HEK293 (cell line): ENCODE results near the gene TBC1D9B.

Source experiments
- CTCF ChIA-PET: fragments of 350-600 bp; formaldehyde crosslinking; extraction: SDS; loops from one replicate; lab custom pipeline; 2021; ENCODE audit warnings: antibody characterized with exemption; lab: Yijun Ruan, JAX
- POLR2A ChIA-PET: fragments of 300-600 bp; formaldehyde crosslinking; extraction: SDS; loops from one replicate; lab custom pipeline; 2020; ENCODE audit warnings: antibody characterized with exemption, inconsistent platforms; lab: Yijun Ruan, JAX
- H3K27ac ChIP-seq: fragments of 200-500 bp; sonication (Bioruptor generic); 2 replicates; pipeline ENCODE4 v1.5.1; 2014; ENCODE audit warnings: low read depth, low read length, control low read depth, inconsistent platforms; ENCODE audit errors: extremely low read depth
- H3K36me3 ChIP-seq, 2 experiments: fragments of 200-500 bp in 1 of 2; sonication (Bioruptor generic) in 1 of 2; 1 replicate in 1 of 2; 2 replicates in 1 of 2; pipeline ENCODE4 v1.5.1; 2014 to 2017; ENCODE audit warnings: inconsistent platforms in 2 of 2, low read length in 2 of 2; ENCODE audit not compliant: control insufficient read depth in 2 of 2, insufficient read depth in 1 of 2
- H3K4me1 ChIP-seq: fragments of 200-500 bp; sonication (Bioruptor generic); 2 replicates; pipeline ENCODE4 v1.5.1; 2014; ENCODE audit warnings: mild to moderate bottlenecking, low read length, inconsistent platforms; ENCODE audit not compliant: control insufficient read depth, insufficient read depth
- H3K4me3 ChIP-seq: 2 replicates; pipeline ENCODE4 v1.5.1; 2011; ENCODE audit warnings: low read depth, mild to moderate bottlenecking, control low read depth, low read length, moderate library complexity
- H3K9me3 ChIP-seq: fragments of 200-500 bp; sonication (Bioruptor generic); 2 replicates; pipeline ENCODE4 v1.5.1; 2014; ENCODE audit warnings: low read depth, low read length, inconsistent platforms; ENCODE audit not compliant: control insufficient read depth, insufficient read depth
- KLF1 ChIP-seq: fragments of 450-650 bp; formaldehyde crosslinking; IDR thresholded peaks from 2 replicates; pipeline ENCODE4 v1.5.1; 2016; ENCODE audit warnings: missing biosample characterization, missing genetic modification characterization
- MYNN ChIP-seq: fragments of 450-650 bp; formaldehyde crosslinking; IDR thresholded peaks from 2 replicates; pipeline ENCODE4 v1.5.1; 2016; ENCODE audit warnings: missing biosample characterization, missing genetic modification characterization, borderline replicate concordance
- REPIN1 ChIP-seq: fragments of 450-650 bp; formaldehyde crosslinking; IDR thresholded peaks from 2 replicates; pipeline ENCODE4 v1.5.1; 2017; ENCODE audit warnings: missing biosample characterization, missing genetic modification characterization, low read depth
- ZFP41 ChIP-seq: fragments of 450-650 bp; formaldehyde crosslinking; IDR thresholded peaks from 2 replicates; pipeline ENCODE4 v1.5.1; 2016; ENCODE audit warnings: missing biosample characterization, missing genetic modification characterization, borderline replicate concordance
- ZNF10 ChIP-seq: fragments of 450-650 bp; formaldehyde crosslinking; IDR thresholded peaks from 2 replicates; pipeline ENCODE4 v1.5.1; 2017; ENCODE audit warnings: missing biosample characterization, missing genetic modification characterization
- ZNF138 ChIP-seq: fragments of 450-650 bp; formaldehyde crosslinking; IDR thresholded peaks from 2 replicates; pipeline ENCODE4 v1.5.1; 2016; ENCODE audit warnings: missing biosample characterization, missing genetic modification characterization, borderline replicate concordance
- ZNF24 ChIP-seq: fragments of 450-650 bp; formaldehyde crosslinking; IDR thresholded peaks from 2 replicates; pipeline ENCODE4 v1.5.1; 2016; ENCODE audit warnings: missing biosample characterization, missing genetic modification characterization
- ZNF350 ChIP-seq: fragments of 450-650 bp; formaldehyde crosslinking; IDR thresholded peaks from 2 replicates; pipeline ENCODE4 v1.5.0; 2017; ENCODE audit warnings: missing biosample characterization, mild to moderate bottlenecking, missing genetic modification characterization
- ZNF366 ChIP-seq: fragments of 450-650 bp; formaldehyde crosslinking; conservative IDR thresholded peaks from 2 replicates; pipeline ENCODE4 v1.5.1; 2016; ENCODE audit warnings: missing biosample characterization, missing genetic modification characterization
- ZNF433 ChIP-seq: fragments of 450-650 bp; formaldehyde crosslinking; IDR thresholded peaks from 2 replicates; pipeline ENCODE4 v1.5.1; 2016; ENCODE audit warnings: missing biosample characterization, missing genetic modification characterization, low read depth
- ZNF600 ChIP-seq: fragments of 450-650 bp; formaldehyde crosslinking; IDR thresholded peaks from 2 replicates; pipeline ENCODE4 v1.5.1; 2016; ENCODE audit warnings: missing biosample characterization, missing genetic modification characterization
- ZNF629 ChIP-seq: fragments of 450-650 bp; formaldehyde crosslinking; IDR thresholded peaks from 2 replicates; pipeline ENCODE4 v1.5.1; 2017; ENCODE audit warnings: missing biosample characterization, missing genetic modification characterization
- ZNF768 ChIP-seq: fragments of 450-650 bp; formaldehyde crosslinking; IDR thresholded peaks from 2 replicates; pipeline ENCODE4 v1.5.1; 2018; ENCODE audit warnings: missing biosample characterization, mild to moderate bottlenecking, missing genetic modification characterization
- ZNF776 ChIP-seq: fragments of 450-650 bp; formaldehyde crosslinking; IDR thresholded peaks from 2 replicates; pipeline ENCODE4 v1.5.0; 2017; ENCODE audit warnings: missing biosample characterization, missing genetic modification characterization, borderline replicate concordance
- TF ChIP-seq, protein P1 (sequence below): fragments of 450-650 bp; formaldehyde crosslinking; IDR thresholded peaks from 2 replicates; pipeline ENCODE4 v1.5.1; 2016; ENCODE audit warnings: missing biosample characterization, missing genetic modification characterization
- TF ChIP-seq, protein P2 (sequence below): fragments of 450-650 bp; formaldehyde crosslinking; IDR thresholded peaks from 2 replicates; pipeline ENCODE4 v1.5.1; 2016; ENCODE audit warnings: missing biosample characterization, missing genetic modification characterization
- TF ChIP-seq, protein P3 (sequence below): fragments of 450-650 bp; formaldehyde crosslinking; IDR thresholded peaks from 2 replicates; pipeline ENCODE4 v1.5.1; 2016; ENCODE audit warnings: missing biosample characterization, missing genetic modification characterization
- TF ChIP-seq, protein P4 (sequence below): fragments of 450-650 bp; formaldehyde crosslinking; IDR thresholded peaks from 2 replicates; pipeline ENCODE4 v1.5.1; 2016; ENCODE audit warnings: missing biosample characterization, missing genetic modification characterization, borderline replicate concordance
- TF ChIP-seq, protein P5 (sequence below): fragments of 450-650 bp; formaldehyde crosslinking; conservative IDR thresholded peaks from 2 replicates; pipeline ENCODE4 v1.5.1; 2016; ENCODE audit warnings: low read depth, missing biosample characterization, missing genetic modification characterization

The TBC1D9B gene

DNA sequence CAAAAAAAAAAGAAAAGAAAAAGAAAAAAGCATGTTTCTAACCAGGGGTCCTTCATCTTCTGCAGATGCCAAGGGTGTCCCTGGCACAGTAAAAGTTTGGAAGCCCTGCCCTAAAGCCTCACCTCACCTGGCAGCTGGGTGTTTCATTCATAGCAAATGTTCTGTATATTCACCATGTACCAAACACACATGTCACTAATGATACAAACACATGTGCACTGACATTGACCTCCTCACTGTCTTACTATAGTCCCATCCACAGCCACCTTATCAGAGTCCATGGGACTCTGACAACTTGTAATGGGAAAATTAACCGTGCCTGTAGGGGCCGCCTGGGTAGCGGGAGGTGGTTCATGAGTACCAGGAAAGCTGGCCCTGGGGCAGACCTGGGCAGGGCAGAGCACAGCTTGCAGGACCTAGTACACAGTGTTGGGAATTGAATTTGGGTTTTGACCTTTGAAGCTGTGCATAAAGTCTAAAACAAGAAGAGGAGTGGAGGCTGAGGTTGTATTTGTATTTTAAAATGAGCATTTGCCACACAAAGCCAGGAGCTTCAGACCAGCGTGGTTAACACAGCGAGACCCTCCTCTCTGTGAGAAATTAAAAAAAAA is 94.6 kb downstream of the TBC1D9B start:
- TF ChIP-seq ZNF600 (no peak), ZNF350 (tag by site-specific recombination) (no peak), ZNF366 (tag by site-specific recombination) (no peak), ZNF10 (tag by site-specific recombination) (no peak), ZNF138 (tag by site-specific recombination) (no peak), MYNN (tag by site-specific recombination) (no peak), ZNF433 (tag by site-specific recombination) (no peak), ZFP41 (tag by site-specific recombination) (no peak), ZNF24 (tag by site-specific recombination) (no peak), REPIN1 (tag by site-specific recombination) (no peak), KLF1 (tag by site-specific recombination) (no peak), ZNF768 (no peak), ZNF629 (no peak), ZNF776 (tag by site-specific recombination) (no peak)
- TF ChIP-seq, protein P1, sequence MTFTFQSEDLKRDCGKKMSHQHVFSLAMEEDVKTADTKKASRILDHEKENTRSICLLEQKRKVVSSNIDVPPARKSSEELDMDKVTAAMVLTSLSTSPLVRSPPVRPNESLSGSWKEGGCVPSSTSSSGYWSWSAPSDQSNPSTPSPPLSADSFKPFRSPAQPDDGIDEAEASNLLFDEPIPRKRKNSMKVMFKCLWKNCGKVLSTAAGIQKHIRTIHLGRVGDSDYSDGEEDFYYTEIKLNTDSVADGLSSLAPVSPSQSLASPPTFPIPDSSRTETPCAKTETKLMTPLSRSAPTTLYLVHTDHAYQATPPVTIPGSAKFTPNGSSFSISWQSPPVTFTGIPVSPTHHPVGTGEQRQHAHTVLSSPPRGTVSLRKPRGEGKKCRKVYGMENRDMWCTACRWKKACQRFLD (tag by site-specific recombination): no peak
- TF ChIP-seq, protein P2, sequence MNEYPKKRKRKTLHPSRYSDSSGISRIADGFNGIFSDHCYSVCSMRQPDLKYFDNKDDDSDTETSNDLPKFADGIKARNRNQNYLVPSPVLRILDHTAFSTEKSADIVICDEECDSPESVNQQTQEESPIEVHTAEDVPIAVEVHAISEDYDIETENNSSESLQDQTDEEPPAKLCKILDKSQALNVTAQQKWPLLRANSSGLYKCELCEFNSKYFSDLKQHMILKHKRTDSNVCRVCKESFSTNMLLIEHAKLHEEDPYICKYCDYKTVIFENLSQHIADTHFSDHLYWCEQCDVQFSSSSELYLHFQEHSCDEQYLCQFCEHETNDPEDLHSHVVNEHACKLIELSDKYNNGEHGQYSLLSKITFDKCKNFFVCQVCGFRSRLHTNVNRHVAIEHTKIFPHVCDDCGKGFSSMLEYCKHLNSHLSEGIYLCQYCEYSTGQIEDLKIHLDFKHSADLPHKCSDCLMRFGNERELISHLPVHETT (tag by site-specific recombination): no peak
- TF ChIP-seq, protein P3, sequence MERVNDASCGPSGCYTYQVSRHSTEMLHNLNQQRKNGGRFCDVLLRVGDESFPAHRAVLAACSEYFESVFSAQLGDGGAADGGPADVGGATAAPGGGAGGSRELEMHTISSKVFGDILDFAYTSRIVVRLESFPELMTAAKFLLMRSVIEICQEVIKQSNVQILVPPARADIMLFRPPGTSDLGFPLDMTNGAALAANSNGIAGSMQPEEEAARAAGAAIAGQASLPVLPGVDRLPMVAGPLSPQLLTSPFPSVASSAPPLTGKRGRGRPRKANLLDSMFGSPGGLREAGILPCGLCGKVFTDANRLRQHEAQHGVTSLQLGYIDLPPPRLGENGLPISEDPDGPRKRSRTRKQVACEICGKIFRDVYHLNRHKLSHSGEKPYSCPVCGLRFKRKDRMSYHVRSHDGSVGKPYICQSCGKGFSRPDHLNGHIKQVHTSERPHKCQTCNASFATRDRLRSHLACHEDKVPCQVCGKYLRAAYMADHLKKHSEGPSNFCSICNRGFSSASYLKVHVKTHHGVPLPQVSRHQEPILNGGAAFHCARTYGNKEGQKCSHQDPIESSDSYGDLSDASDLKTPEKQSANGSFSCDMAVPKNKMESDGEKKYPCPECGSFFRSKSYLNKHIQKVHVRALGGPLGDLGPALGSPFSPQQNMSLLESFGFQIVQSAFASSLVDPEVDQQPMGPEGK (tag by site-specific recombination): no peak
- TF ChIP-seq, protein P4, sequence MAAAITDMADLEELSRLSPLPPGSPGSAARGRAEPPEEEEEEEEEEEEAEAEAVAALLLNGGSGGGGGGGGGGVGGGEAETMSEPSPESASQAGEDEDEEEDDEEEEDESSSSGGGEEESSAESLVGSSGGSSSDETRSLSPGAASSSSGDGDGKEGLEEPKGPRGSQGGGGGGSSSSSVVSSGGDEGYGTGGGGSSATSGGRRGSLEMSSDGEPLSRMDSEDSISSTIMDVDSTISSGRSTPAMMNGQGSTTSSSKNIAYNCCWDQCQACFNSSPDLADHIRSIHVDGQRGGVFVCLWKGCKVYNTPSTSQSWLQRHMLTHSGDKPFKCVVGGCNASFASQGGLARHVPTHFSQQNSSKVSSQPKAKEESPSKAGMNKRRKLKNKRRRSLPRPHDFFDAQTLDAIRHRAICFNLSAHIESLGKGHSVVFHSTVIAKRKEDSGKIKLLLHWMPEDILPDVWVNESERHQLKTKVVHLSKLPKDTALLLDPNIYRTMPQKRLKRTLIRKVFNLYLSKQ: no peak
- TF ChIP-seq, protein P5, sequence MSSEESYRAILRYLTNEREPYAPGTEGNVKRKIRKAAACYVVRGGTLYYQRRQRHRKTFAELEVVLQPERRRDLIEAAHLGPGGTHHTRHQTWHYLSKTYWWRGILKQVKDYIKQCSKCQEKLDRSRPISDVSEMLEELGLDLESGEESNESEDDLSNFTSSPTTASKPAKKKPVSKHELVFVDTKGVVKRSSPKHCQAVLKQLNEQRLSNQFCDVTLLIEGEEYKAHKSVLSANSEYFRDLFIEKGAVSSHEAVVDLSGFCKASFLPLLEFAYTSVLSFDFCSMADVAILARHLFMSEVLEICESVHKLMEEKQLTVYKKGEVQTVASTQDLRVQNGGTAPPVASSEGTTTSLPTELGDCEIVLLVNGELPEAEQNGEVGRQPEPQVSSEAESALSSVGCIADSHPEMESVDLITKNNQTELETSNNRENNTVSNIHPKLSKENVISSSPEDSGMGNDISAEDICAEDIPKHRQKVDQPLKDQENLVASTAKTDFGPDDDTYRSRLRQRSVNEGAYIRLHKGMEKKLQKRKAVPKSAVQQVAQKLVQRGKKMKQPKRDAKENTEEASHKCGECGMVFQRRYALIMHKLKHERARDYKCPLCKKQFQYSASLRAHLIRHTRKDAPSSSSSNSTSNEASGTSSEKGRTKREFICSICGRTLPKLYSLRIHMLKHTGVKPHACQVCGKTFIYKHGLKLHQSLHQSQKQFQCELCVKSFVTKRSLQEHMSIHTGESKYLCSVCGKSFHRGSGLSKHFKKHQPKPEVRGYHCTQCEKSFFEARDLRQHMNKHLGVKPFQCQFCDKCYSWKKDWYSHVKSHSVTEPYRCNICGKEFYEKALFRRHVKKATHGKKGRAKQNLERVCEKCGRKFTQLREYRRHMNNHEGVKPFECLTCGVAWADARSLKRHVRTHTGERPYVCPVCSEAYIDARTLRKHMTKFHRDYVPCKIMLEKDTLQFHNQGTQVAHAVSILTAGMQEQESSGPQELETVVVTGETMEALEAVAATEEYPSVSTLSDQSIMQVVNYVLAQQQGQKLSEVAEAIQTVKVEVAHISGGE (tag by site-specific recombination): no peak
- POLR2A ChIA-PET: no interaction called here

More for the DNA sequence above, 94.6 kb downstream of the TBC1D9B start:
- H3K4me1 ChIP-seq: no peaks in the 10 kb centered on the region
- H3K36me3 ChIP-seq: peaks cover 5 to 47% of the 10 kb centered on the region in 2 experiments; a peak in 2 of 3 replicates
- no peak overlapping the region for H3K4me3 ChIP-seq
- no peaks in the 10 kb centered on the region for H3K9me3 ChIP-seq
- no peak overlapping the region for H3K27ac ChIP-seq
- CTCF ChIA-PET: interaction anchor here (0.8 kb wide), 1 partner anchor 50 kb away, joined by 5 read pairs; no protein-coding TSS in a partner anchor
